GM12864 (cell line): ENCODE data around the gene USP11.

Source experiments
- DNase-seq: peaks from one replicate; pipeline ENCODE4 v3.0.0-alpha.2; 2011; ENCODE audit warnings: low read depth
- H3K4me3 ChIP-seq: 2 replicates; pipeline ENCODE4 v1.5.1; 2011; ENCODE audit warnings: mild to moderate bottlenecking, low read depth, low read length, control low read depth
- CTCF ChIP-seq: IDR thresholded peaks from 2 replicates; pipeline ENCODE4 v1.5.1; 2011; ENCODE audit warnings: low read depth, mild to moderate bottlenecking, moderate library complexity, low read length, control low read depth, inconsistent platforms; ENCODE audit errors: missing control alignments

Gene USP11

DNA sequence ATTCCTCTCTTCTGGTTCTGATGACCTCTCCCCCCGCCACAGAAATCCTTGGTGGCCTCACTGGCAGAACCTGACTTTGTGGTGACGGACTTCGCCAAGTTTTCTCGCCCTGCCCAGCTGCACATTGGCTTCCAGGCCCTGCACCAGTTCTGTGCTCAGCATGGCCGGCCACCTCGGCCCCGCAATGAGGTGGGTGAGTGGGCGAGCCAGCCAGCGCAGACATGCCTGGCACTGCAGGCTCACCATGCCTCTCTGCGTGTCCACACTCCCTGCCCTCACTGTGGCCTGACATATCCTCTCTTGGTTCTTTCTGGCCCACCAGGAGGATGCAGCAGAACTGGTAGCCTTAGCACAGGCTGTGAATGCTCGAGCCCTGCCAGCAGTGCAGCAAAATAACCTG lies 30.5 kb upstream of the USP11 start:
- TF ChIP-seq CTCF: no peak
- no peak for DNase-seq
- H3K4me3 ChIP-seq: no peak overlapping the region

GRCh38 chrX:47202877-47203276 lies 29.9 kb upstream of the USP11 start:
- no peak for TF ChIP-seq CTCF
- DNase-seq: no peak
- no peak overlapping the region for H3K4me3 ChIP-seq

GRCh38 chrX:47204970-47205369 lies 27.8 kb upstream of the USP11 start:
- no peak for DNase-seq
- H3K4me3 ChIP-seq: no peak overlapping the region
- no peak for TF ChIP-seq CTCF

DNA sequence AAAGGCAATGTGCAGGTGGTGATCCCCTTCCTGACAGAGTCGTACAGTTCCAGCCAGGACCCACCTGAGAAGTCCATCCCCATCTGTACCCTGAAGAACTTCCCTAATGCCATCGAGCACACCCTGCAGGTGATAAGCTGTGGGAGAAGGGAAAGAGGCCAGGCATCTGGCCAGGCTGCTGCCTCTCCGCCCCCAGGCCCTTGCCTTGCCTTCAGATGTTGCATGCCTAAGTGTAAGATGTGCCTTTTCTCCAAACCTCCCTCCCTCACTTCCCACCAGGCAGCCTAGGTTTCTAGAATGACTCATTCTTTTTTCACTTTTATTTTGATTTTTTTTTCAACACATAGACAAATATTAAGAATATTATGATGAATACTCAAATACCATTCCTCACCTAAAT lies 26.5 kb upstream of the USP11 start:
- no peak overlapping the region for H3K4me3 ChIP-seq
- DNase-seq: no peak
- no peak for TF ChIP-seq CTCF

- DNase-seq: no peak
- H3K4me3 ChIP-seq: no peak overlapping the region
- TF ChIP-seq CTCF: no peak
Observed at GRCh38 chrX:47208108-47208507, 24.7 kb upstream of the USP11 start.

GRCh38 chrX:47209508-47210238 lies 23.1 kb upstream of the USP11 start:
- no peak for TF ChIP-seq CTCF
- no peak overlapping the region for H3K4me3 ChIP-seq
- DNase-seq: no peak
